Measurements from ENCODE around the gene TJP3.

TJP3 gene

GRCh38 chr19:3712663-3713611 lies 4.8 kb downstream of the TJP3 start:
- H3K27ac ChIP-seq (ENCODE audit: low read depth, low read length) = no peak overlapping the region
- no peaks in the 10 kb centered on the region for H3K27me3 ChIP-seq (ENCODE audit: low read length)
- H4K20me1 ChIP-seq (ENCODE audit: low read depth, low read length) = no peaks in the 10 kb centered on the region
- H3K9ac ChIP-seq (ENCODE audit: low read length) = no peak overlapping the region
- no peaks in the 10 kb centered on the region for H3K36me3 ChIP-seq (ENCODE audit: low read length)
- no peak overlapping the region for H2AFZ ChIP-seq (ENCODE audit: low read depth, low read length, severe bottlenecking)
- no peaks in the 10 kb centered on the region for H3F3A ChIP-seq (ENCODE audit: insufficient read depth)
- H3K4me3 ChIP-seq (ENCODE audit: insufficient read depth, low read length, poor library complexity, severe bottlenecking) = no peak overlapping the region
- no peak overlapping the region for H3K4me2 ChIP-seq (ENCODE audit: low read depth, low read length, poor library complexity, severe bottlenecking)
- H3K9me2 ChIP-seq (replicated peaks; ENCODE audit: insufficient read depth, low read length) = no peaks in the 10 kb centered on the region
- H3K79me2 ChIP-seq (ENCODE audit: insufficient read depth, low read length) = no peaks in the 10 kb centered on the region
- no peaks in the 10 kb centered on the region for H3K9me3 ChIP-seq (ENCODE audit: insufficient read depth, low read length)
- TF ChIP-seq EZH2phosphoT487 (conservative IDR thresholded peaks at IDR 0.05; ENCODE audit: low read length) (no peak), CTCF (IDR thresholded peaks at IDR 0.05; ENCODE audit: insufficient read depth, low read length, poor library complexity, severe bottlenecking) (no peak)

GRCh38 chr19:3716147-3716668 lies 8.0 kb downstream of the TJP3 start:
- Histone ChIP-seq H2AFZ (ENCODE audit: low read depth, low read length, severe bottlenecking) (no peak overlapping the region), H3K9me3 (ENCODE audit: insufficient read depth, low read length) (no peaks in the 10 kb centered on the region), H3K27me3 (ENCODE audit: low read length) (no peaks in the 10 kb centered on the region), H3K4me3 (ENCODE audit: insufficient read depth, low read length, poor library complexity, severe bottlenecking) (no peak overlapping the region), H3K9me2 (replicated peaks; ENCODE audit: insufficient read depth, low read length) (no peaks in the 10 kb centered on the region), H3F3A (ENCODE audit: insufficient read depth) (no peaks in the 10 kb centered on the region), H4K20me1 (ENCODE audit: low read depth, low read length) (no peaks in the 10 kb centered on the region), H3K4me2 (ENCODE audit: low read depth, low read length, poor library complexity, severe bottlenecking) (no peak overlapping the region), H3K27ac (ENCODE audit: low read depth, low read length) (no peak overlapping the region), H3K79me2 (ENCODE audit: insufficient read depth, low read length) (no peaks in the 10 kb centered on the region), H3K9ac (ENCODE audit: low read length) (no peak overlapping the region), H3K36me3 (ENCODE audit: low read length) (no peaks in the 10 kb centered on the region)
- no peak for TF ChIP-seq CTCF (IDR thresholded peaks at IDR 0.05; ENCODE audit: insufficient read depth, low read length, poor library complexity, severe bottlenecking)
- no peak for TF ChIP-seq EZH2phosphoT487 (conservative IDR thresholded peaks at IDR 0.05; ENCODE audit: low read length)

- Histone ChIP-seq H3K27me3 (ENCODE audit: low read length) (no peaks in the 10 kb centered on the region), H3K79me2 (ENCODE audit: insufficient read depth, low read length) (no peaks in the 10 kb centered on the region), H3K4me2 (ENCODE audit: low read depth, low read length, poor library complexity, severe bottlenecking) (no peak overlapping the region), H4K20me1 (ENCODE audit: low read depth, low read length) (no peaks in the 10 kb centered on the region), H3K4me3 (ENCODE audit: insufficient read depth, low read length, poor library complexity, severe bottlenecking) (no peak overlapping the region), H3K36me3 (ENCODE audit: low read length) (no peaks in the 10 kb centered on the region), H2AFZ (ENCODE audit: low read depth, low read length, severe bottlenecking) (no peak overlapping the region), H3K27ac (ENCODE audit: low read depth, low read length) (no peak overlapping the region), H3K9ac (ENCODE audit: low read length) (no peak overlapping the region), H3F3A (ENCODE audit: insufficient read depth) (no peaks in the 10 kb centered on the region), H3K9me3 (ENCODE audit: insufficient read depth, low read length) (no peaks in the 10 kb centered on the region), H3K9me2 (replicated peaks; ENCODE audit: insufficient read depth, low read length) (no peaks in the 10 kb centered on the region)
- no peak for TF ChIP-seq EZH2phosphoT487 (conservative IDR thresholded peaks at IDR 0.05; ENCODE audit: low read length)
- no peak for TF ChIP-seq CTCF (IDR thresholded peaks at IDR 0.05; ENCODE audit: insufficient read depth, low read length, poor library complexity, severe bottlenecking)
These were observed 11.7 kb downstream of the TJP3 start for GRCh38 chr19:3719868-3720267.
